ENCODE data around the gene CDH23. TPM values are rescaled to one million over a fixed set of nuclear protein-coding genes. Genes with fewer than 3 reads are reported as not detected.

CDH23 gene
- total RNA-seq, 8 experiments from 2014 or later, result 1.6 to 81.3 (median 3.3) TPM

GRCh38 chr10:71825217-71825616 lies 428.5 kb downstream of the CDH23 start:
- no peak overlapping the region for H3K4me3 ChIP-seq
- WGBS, 10 experiments, result 67 to 100% (median 82%) methylated on average over 1 to 5 of the region's 11 CpGs; no CpG with 5 or more reads in 4 of the 10 experiments
- no peak overlapping the region for H3K27ac ChIP-seq
- H3K4me1 ChIP-seq (replicated peaks in 1 of 2), result no peaks in the 10 kb centered on the region
- ATAC-seq (replicated peaks in 6 of 8), result no peak
- in situ Hi-C loops (cut with MboI; ENCODE audit: low pct_unique_long_range_greater_than_20kb in 2 of 9, low sequenced_read_pairs in 9 of 9, unreplicated experiment in 9 of 9), result no loop called here

DNA sequence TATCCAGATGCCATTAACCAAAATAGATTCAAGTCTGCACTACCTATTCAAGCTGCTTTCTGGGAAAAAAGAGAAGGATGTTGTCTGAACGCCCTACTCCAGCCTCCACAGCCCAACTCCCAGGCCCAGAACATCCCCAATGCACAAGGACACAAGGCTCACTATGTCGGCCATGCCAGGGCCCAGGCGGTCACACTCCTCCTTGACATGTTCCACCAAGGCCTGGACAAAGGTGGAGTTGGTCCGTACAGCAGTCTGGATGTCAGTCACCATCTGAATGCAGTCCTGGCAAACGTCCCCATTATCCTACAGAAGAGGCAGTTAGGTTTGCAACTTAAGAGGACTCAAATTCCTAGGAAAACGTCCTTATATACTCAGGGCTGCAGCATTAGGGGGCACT lies 431.1 kb downstream of the CDH23 start:
- in situ Hi-C loops (cut with MboI; ENCODE audit: low pct_unique_long_range_greater_than_20kb in 2 of 9, low sequenced_read_pairs in 9 of 9, unreplicated experiment in 9 of 9), result no loop called here
- no peak overlapping the region for H3K4me3 ChIP-seq
- no peak for ATAC-seq (replicated peaks in 6 of 8)
- no peaks in the 10 kb centered on the region for H3K4me1 ChIP-seq (replicated peaks in 1 of 2)
- H3K27ac ChIP-seq, result no peak overlapping the region
- WGBS, 10 experiments, result 50 to 100% (median 87%) methylated on average over 1 to 6 of the region's 6 CpGs; no CpG with 5 or more reads in 2 of the 10 experiments

DNA sequence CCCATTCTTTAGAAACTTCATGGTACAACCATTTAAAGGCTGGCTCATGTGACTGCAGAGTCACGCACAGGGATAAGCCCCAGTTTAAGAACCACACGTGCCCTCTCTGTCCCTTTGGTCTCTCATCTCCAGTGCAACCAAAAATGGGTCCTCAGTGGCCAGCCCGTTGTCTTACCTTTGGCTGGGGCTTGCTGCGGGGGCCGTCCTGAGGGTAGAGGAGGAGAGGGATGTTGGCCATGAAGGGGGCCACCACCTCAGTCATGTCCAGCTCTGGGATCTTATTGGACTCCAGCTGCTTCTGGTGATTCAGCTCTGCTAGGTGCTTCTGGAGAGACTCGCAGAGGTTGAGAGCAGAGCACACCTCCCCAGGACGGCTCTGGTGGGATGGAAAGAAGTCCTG lies 432.0 kb downstream of the CDH23 start:
- 92 to 100% (median 98%) methylated on average over 1 to 5 of the region's 7 CpGs; no CpG with 5 or more reads in 4 of the 10 experiments for WGBS, 10 experiments
- no peak for ATAC-seq (replicated peaks in 6 of 8)
- Histone ChIP-seq H3K4me1 (replicated peaks in 1 of 2) (no peaks in the 10 kb centered on the region), H3K27ac (no peak overlapping the region), H3K4me3 (no peak overlapping the region)
- in situ Hi-C loops (cut with MboI; ENCODE audit: low pct_unique_long_range_greater_than_20kb in 2 of 9, low sequenced_read_pairs in 9 of 9, unreplicated experiment in 9 of 9), result no loop called here

DNA sequence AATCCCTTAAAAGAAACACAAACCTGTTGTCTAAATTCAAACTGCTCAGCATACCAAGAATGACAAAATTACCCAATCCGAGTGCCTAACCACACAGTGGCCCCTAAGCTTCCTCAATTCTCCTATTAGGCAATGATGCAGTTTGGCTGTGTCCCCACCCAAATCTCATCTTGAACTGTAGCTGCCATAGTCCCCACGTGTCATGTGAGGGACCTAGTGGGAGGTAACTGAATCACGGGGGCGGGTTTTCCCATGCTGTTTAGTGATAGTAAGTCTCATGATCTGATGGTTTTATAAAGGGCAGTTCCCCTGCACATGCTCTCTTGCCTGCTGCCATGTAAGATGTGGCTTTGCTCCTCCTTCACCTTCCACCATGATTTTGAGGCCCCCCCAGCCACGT lies 432.5 kb downstream of the CDH23 start:
- in situ Hi-C loops (cut with MboI; ENCODE audit: low pct_unique_long_range_greater_than_20kb in 2 of 9, low sequenced_read_pairs in 9 of 9, unreplicated experiment in 9 of 9), result no loop called here
- H3K4me3 ChIP-seq, result no peak overlapping the region
- peak in 2 of 8 experiments; percentile 51 to 61 for ATAC-seq (replicated peaks in 6 of 8)
- no peak overlapping the region for H3K27ac ChIP-seq
- 71 to 100% (median 93%) methylated on average over 1 to 5 of the region's 5 CpGs; no CpG with 5 or more reads in 2 of the 10 experiments for WGBS, 10 experiments
- H3K4me1 ChIP-seq (replicated peaks in 1 of 2), result no peaks in the 10 kb centered on the region

DNA sequence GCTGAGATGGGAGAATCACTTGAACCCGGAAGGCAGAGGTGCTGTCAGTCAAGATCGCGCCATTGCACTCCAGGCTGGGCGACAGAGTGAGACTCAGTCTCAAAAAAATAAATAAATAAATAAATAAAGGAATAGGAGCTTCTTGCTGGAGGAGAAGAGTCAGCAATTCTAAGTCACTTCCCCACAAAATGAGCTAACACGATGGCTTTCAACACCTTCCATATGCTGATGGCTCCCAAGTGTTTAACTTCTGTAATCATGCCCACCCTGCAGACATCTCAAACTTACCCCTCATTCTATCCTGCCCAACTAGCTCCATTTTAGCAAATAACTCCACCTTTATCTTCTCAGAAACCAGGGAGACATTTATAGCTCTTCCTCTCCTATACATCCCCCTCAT lies 433.2 kb downstream of the CDH23 start:
- 60 to 100% (median 98%) methylated on average over 1 to 5 of the region's 5 CpGs; no CpG with 5 or more reads in 3 of the 10 experiments for WGBS, 10 experiments
- H3K27ac ChIP-seq, result no peak overlapping the region
- H3K4me1 ChIP-seq (replicated peaks in 1 of 2), result peaks cover 0 to 2% of the 10 kb centered on the region in 2 donors
- in situ Hi-C loops (cut with MboI; ENCODE audit: low pct_unique_long_range_greater_than_20kb in 2 of 9, low sequenced_read_pairs in 9 of 9, unreplicated experiment in 9 of 9), result no loop called here
- ATAC-seq (replicated peaks in 6 of 8), result no peak
- H3K4me3 ChIP-seq, result no peak overlapping the region

- no peak overlapping the region for H3K4me3 ChIP-seq
- in situ Hi-C loops (cut with MboI; ENCODE audit: low pct_unique_long_range_greater_than_20kb in 2 of 9, low sequenced_read_pairs in 9 of 9, unreplicated experiment in 9 of 9), result no loop called here
- ATAC-seq (replicated peaks in 6 of 8), result no peak
- no peak overlapping the region for H3K27ac ChIP-seq
- H3K4me1 ChIP-seq (replicated peaks in 1 of 2), result peaks cover 7 to 10% of the 10 kb centered on the region in 2 donors
- 40 to 91% (median 76%) methylated on average over 1 to 4 of the region's 4 CpGs; no CpG with 5 or more reads in 5 of the 10 experiments for WGBS, 10 experiments
Measured at GRCh38 chr10:71830726-71831125, 434.0 kb downstream of the CDH23 start.

DNA sequence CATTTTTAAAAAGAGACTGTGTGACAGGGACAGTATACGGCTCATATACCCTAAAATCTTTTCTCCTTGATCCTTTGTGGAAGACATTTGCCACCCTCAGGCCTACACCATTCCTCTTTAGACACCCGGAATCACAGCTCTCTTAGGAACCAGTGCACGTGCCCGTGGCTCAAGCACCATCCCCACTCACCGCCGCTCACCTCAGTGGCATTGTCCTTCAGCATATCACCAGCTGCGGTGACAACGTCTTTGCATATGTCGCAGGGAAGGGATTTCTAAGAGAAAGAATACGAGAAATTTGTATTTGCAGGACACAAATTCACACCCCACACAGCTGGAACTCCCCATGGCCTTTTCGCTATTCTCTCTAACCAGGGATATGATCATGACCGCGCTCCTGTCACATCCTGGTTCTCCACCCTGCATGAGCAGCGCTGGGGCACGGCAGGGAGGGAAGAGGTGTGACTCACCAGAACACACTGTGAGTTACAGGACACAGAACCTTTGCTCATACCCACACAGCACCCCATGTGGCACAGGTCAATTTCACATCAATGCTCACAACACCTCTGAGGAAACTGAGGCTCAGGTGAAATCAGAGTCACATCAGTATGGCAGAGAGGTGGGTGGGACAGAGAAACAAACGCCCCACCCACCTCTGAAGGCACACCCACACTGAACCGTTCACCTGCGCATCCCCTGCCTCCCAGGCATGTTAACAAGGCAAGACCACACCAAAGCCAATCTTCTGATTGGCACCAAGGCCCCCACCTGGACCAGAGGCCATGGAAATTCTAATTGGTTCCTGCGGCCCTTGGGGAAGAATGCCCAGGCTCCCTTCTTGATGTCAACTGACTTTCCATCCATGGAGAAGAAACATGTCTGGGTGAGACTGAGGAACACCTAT lies 435.2 kb downstream of the CDH23 start:
- ATAC-seq (replicated peaks in 6 of 8), result peak in 2 of 8 experiments; percentile 59 to 67
- H3K4me1 ChIP-seq (replicated peaks in 1 of 2), result peaks cover 19 to 22% of the 10 kb centered on the region in 2 donors

GRCh38 chr10:71832967-71833366 lies 436.2 kb downstream of the CDH23 start:
- Histone ChIP-seq H3K4me1 (replicated peaks in 1 of 2) (peaks cover 30 to 31% of the 10 kb centered on the region in 2 donors), H3K4me3 (no peak overlapping the region), H3K27ac (no peak overlapping the region)
- in situ Hi-C loops (cut with MboI; ENCODE audit: low pct_unique_long_range_greater_than_20kb in 2 of 9, low sequenced_read_pairs in 9 of 9, unreplicated experiment in 9 of 9), result no loop called here
- 82 to 100% (median 100%) methylated on average over 1 to 4 of the region's 5 CpGs; no CpG with 5 or more reads in 1 of the 10 experiments for WGBS, 10 experiments
- ATAC-seq (replicated peaks in 6 of 8), result no peak

More for the DNA sequence above, 435.2 kb downstream of the CDH23 start:
- in situ Hi-C loops (cut with MboI; ENCODE audit: low pct_unique_long_range_greater_than_20kb in 2 of 9, low sequenced_read_pairs in 9 of 9, unreplicated experiment in 9 of 9), result no loop called here
- Histone ChIP-seq H3K4me3 (no peak overlapping the region), H3K27ac (no peak overlapping the region)
- 77 to 100% (median 97%) methylated on average over 1 to 14 of the region's 19 CpGs; no CpG with 5 or more reads in 1 of the 10 experiments for WGBS, 10 experiments

DNA sequence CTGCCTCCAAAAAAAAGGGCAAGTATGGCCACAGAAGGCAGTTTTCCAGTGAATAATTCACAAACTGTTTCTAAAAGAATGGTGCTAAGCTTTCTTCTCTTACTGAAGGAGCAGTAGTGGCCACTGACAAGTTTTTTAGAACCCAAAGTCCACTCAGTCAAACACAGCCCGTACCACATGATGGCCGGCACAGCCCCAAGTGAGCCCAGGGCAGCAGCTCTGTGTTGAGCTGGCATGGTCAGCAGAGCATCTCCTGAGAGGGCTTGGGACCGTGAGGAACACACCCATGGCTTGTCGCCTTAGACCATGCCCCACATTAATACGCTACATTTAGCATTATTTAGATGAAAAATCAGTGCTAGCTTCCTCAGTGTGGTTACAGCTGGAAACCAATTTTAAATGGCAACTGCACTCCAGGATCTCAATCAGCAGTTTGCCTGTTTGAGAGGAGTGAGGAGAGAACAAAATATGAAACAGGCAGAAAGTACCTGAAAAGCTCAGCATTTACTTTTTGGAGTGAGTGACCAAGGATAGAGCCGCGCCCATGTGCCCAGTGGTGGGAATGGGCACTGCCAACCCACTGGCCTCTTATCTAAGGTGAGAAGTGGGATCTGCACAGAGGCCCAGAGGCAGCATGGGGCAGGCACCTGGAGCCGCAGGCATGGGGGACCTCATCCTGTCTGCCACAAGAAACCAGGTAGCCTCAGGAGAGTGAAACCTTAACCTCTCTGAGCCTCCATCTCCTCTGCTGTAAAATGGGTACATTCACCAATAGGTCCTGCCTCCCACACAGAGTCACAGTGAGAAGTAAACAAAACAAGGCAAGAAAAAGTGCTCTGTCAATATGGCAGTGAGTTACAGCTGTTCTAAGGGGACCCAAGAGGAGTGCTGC lies 437.0 kb downstream of the CDH23 start:
- peaks cover 37 to 38% of the 10 kb centered on the region in 2 donors for H3K4me1 ChIP-seq (replicated peaks in 1 of 2)
- WGBS, 10 experiments, result 60 to 100% (median 98%) methylated on average over 1 to 8 of the region's 8 CpGs; no CpG with 5 or more reads in 2 of the 10 experiments
- H3K27ac ChIP-seq, result no peak overlapping the region
- no peak for ATAC-seq (replicated peaks in 6 of 8)
- in situ Hi-C loops (cut with MboI; ENCODE audit: low pct_unique_long_range_greater_than_20kb in 2 of 9, low sequenced_read_pairs in 9 of 9, unreplicated experiment in 9 of 9), result no loop called here
- H3K4me3 ChIP-seq, result no peak overlapping the region

GRCh38 chr10:71834343-71834674 lies 437.6 kb downstream of the CDH23 start:
- in situ Hi-C loops (cut with MboI; ENCODE audit: low pct_unique_long_range_greater_than_20kb in 2 of 9, low sequenced_read_pairs in 9 of 9, unreplicated experiment in 9 of 9), result no loop called here
- WGBS, 10 experiments, result 82 to 100% (median 98%) methylated on average over 1 to 6 of the region's 14 CpGs; no CpG with 5 or more reads in 3 of the 10 experiments
- no peak for ATAC-seq (replicated peaks in 6 of 8)
- Histone ChIP-seq H3K4me3 (no peak overlapping the region), H3K27ac (no peak overlapping the region), H3K4me1 (replicated peaks in 1 of 2) (peaks cover 43 to 44% of the 10 kb centered on the region in 2 donors)

- Histone ChIP-seq H3K4me3 (no peak overlapping the region), H3K4me1 (replicated peaks in 1 of 2) (peaks cover 55 to 57% of the 10 kb centered on the region in 2 donors), H3K27ac (peak overlapping the region; percentile 63 to 83)
- in situ Hi-C loops (cut with MboI; ENCODE audit: low pct_unique_long_range_greater_than_20kb in 2 of 9, low sequenced_read_pairs in 9 of 9, unreplicated experiment in 9 of 9), result no loop called here
- WGBS, 10 experiments, result 0 to 67% (median 33%) methylated on average over 1 to 5 of the region's 11 CpGs; no CpG with 5 or more reads in 1 of the 10 experiments
- ATAC-seq (replicated peaks in 6 of 8), result peak; percentile 43 to 81 (median 76)
Measured at GRCh38 chr10:71835671-71836595, 439.2 kb downstream of the CDH23 start.

- Histone ChIP-seq H3K27ac (peak overlapping the region; percentile 63 to 83), H3K4me1 (replicated peaks in 1 of 2) (peaks cover 61 to 64% of the 10 kb centered on the region in 2 donors), H3K4me3 (no peak overlapping the region)
- ATAC-seq (replicated peaks in 6 of 8), result no peak
- in situ Hi-C loops (cut with MboI; ENCODE audit: low pct_unique_long_range_greater_than_20kb in 2 of 9, low sequenced_read_pairs in 9 of 9, unreplicated experiment in 9 of 9), result no loop called here
- 40 to 93% (median 80%) methylated on average over 1 to 3 of the region's 4 CpGs; no CpG with 5 or more reads in 3 of the 10 experiments for WGBS, 10 experiments
Measured at GRCh38 chr10:71836596-71836974, 439.9 kb downstream of the CDH23 start.

Data from motor neuron (in vitro differentiated cells).